Non-pigmented ciliary epithelial cell (primary cell): ENCODE results near the gene SYNRG.
A peak's percentile ranks its signal among the peaks of the same experiment; 100 is the strongest.
"Not testable (repeated sequence)": the region's sequence is repeated elsewhere in the genome, so short reads cannot be mapped to it uniquely, and the experiment has no call there.

Experiments used
- DNase-seq: peaks from one replicate; pipeline ENCODE4 v3.0.0-alpha.2; 2010; ENCODE audit warnings: low read depth

Gene SYNRG

GRCh38 chr17:37543637-37544052 is 65.6 kb downstream of the SYNRG start:
- DNase-seq = no peak

DNA sequence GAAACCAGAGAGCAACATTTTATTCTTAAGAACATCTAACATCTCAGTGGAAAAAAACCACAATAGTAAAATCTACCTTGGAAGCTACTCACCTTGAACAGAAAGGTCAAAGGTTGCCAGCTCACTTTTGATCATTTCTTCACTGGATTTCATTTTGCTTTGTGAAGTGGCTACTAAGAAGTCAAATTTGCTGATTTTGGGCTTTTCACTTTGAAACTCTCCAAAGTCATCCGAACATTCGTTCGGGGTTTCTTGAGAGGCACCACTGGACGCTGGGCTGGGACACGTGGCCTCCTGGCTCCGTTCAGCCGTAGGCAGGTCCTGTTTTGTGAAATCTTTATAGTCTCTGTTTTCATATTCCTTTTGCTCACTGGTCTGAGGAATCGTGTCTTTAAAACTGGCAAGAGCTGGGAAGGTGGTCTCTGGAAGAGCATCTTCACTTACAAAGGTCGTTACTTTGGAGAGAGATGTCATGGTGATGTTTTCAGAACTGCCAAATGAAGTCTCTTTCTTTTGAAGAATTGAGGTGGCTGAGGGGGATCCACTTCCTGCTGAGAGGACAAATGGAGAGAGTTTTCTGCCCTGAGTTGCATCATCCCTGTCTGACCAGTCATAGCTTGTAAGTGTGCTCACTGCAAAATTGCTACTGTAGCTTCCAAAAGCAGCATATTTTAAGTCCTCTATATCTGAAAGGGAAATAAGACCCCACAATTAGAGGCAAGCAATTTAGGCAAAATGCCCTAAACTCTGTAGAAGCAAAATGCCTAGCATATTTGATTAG is 67.1 kb downstream of the SYNRG start:
- DNase-seq = peak; percentile 36

DNA sequence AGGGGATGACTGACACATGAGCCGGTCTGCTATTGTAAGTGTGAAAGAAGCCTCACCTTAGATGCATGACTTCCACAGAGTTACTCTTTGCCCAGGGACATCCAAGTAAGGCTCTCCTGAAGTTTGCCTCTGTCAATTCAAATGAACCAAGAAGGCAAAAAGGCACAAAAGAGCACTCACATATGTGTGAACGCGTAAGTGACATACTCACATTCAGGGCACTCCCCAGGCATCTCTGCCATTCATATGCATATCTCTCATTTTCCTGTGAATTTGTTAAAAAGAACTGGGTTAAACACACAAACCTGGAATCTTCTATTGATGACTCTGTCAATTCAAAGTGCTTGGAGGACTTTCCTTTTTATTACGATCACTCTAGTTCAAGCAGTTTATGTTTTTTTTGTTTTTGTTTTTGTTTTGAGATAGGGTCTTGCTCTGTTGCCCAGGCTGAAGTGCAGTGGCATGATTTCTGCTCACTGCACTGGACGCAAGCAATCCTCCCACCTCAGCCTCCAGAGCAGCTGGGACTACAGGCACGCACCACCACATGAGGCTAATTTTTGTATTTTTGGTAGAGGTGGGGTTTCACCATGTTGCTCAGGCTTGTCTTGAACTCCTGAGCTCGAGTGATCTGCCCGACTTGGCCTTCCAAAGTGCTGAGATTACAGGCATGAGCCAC is 70.1 kb downstream of the SYNRG start:
- no peak for DNase-seq

DNA sequence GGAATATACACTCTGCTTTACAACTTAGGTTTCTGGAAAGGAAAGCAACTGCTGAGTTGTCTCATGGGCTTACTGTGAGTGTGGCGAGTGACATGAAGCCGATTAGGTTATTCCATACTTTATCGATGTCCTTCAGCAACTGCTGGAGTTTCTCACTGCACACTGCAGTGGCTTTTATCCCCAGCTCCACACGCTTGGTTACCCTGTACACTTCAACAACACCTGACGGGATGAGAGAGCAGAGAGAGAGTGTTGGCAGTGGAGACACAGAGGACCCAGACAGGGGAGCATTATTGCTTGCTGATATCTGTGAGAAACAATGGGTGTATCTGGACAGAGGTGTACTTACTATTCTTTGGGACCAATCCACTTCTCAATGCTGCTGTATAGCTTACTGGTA is 73.3 kb downstream of the SYNRG start:
- DNase-seq = no peak

- DNase-seq = no peak
Observed at GRCh38 chr17:37532756-37533155, 76.5 kb downstream of the SYNRG start.

DNA sequence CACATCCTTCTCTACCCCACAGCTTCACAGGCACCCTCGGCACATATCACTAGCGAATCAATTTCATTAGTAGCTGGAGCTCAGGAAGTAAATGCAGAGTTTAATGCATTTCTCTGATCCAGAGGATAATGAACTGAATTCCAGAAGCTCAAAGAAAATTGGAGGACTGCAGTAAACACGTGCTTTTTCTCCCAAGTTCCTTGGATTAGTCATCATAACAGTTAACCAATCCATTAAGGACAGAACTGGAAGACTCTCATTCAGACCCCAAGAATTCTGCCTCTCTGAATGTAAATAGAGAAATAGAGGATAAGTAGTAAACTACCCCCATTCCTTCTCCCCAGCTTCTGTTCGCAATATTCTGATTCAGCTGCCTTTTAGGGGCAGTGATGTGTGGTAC is 78.8 kb downstream of the SYNRG start:
- no peak for DNase-seq

- no peak for DNase-seq
Observed at GRCh38 chr17:37527249-37527851, 81.9 kb downstream of the SYNRG start.

DNA sequence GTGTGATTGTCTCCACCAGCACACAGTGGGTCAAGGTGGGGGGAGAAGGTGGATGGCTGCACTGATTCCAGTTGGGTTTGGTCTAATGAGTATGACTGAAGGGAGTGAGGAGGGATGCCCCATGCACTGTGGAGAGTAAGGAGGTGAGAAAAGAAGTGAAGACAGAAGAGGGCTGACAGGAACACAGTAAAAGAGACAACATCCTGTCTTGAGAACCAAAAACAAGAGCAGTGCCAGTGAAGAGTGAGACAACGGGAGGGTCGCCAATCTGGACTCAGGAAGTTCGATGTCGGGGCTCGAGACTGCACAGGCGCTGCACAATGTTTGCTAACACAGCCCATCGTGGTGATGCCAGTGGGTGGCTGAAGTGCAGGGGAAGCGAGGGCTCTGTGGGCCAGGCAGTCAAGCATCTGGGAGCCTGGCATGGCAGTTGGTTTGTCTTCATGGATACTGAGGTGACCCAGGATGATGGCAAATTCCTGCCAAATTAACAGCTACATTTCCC is 85.5 kb downstream of the SYNRG start:
- DNase-seq = no peak

DNA sequence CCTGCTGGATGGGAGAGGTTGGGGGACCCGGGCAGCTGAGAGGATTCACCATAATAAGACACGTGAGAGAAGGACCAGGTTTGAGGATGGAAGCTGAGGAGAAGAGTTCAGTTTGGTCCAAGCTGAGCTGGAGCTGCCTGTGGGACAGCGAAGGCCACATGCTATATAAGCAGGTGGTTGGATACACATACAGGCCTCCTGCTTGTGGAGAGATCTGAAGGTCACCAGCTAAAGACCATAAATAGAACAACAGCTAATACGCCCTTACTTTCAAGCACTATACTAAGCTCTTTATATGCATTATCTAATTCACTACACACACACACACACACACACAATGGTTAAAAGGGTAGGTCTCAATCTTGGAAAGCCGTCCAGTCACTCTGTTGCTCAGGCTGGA is 87.4 kb downstream of the SYNRG start:
- DNase-seq = no peak

- DNase-seq = no peak
Observed at GRCh38 chr17:37520174-37520573, 89.0 kb downstream of the SYNRG start.

- DNase-seq = no peak
Observed at GRCh38 chr17:37519251-37519985, 89.8 kb downstream of the SYNRG start.

- DNase-seq = no peak
Observed at GRCh38 chr17:37518826-37519225, 90.4 kb downstream of the SYNRG start.

DNA sequence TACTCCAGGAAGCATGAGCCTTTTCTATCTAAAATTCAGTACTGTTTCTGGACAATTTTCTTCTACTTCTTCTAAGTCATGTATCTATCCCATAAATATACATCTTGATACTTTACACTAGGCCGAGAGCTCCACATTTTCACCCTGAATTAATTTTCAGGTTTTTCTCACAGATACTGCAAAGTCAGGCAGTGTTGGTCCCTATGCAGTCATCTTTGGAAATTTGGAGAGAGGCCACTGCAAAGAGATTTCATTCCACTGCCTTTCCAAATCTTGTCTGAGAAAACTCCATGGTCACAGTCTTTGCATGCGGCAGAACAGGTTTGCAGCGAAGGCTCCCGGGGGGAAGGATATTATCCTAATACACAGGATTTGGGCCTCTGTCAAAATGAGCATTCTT is 91.3 kb downstream of the SYNRG start:
- no peak for DNase-seq

- DNase-seq = no peak
Observed at GRCh38 chr17:37516127-37516571, 93.1 kb downstream of the SYNRG start.

GRCh38 chr17:37513711-37514110 is 95.5 kb downstream of the SYNRG start:
- no peak for DNase-seq

DNA sequence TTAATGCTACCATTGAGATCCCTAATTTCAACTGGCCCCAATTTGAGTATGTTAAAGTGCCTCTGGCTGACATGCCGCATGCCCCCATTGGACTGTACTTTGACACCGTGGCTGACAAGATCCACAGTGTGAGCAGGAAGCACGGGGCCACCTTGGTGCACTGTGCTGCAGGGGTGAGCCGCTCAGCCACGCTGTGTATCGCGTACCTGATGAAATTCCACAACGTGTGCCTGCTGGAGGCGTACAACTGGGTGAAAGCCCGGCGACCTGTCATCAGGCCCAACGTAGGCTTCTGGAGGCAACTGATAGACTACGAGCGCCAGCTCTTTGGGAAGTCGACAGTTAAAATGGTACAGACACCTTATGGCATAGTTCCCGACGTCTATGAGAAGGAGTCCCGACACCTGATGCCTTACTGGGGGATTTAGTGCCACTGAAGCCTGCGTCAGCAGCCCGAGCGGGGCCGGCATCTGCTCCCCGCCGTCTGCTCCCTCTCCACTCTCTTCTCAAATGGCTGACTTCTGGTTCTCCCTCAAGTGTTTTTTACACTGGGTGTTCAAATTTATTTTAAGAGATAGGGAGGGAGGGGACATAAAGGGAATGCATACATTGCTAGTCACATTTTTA is 96.7 kb downstream of the SYNRG start:
- no peak for DNase-seq

DNA sequence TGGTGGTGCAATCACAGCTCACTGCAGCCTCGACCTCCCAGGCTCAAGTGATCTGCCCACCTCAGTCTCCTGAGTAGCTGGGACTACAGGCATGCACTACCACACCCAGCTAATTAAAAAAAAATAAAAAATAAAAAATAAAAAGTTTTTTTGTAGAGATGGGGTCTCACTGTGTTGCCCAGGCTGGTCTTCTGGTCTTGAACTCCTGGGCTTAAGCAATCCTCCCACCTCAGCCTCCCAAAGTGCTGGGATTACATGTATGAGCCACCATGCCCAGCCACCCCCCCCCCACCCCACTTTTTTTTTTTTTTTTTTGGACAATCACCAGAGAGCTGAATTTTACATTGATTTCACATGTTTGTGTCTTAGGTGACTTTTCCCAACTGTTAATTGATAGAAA is 97.6 kb downstream of the SYNRG start:
- DNase-seq = not testable (repeated sequence)

- no peak for DNase-seq
Observed at GRCh38 chr17:37510056-37510455, 99.2 kb downstream of the SYNRG start.

GRCh38 chr17:37507111-37507510 is 102.1 kb downstream of the SYNRG start:
- no peak for DNase-seq

DNA sequence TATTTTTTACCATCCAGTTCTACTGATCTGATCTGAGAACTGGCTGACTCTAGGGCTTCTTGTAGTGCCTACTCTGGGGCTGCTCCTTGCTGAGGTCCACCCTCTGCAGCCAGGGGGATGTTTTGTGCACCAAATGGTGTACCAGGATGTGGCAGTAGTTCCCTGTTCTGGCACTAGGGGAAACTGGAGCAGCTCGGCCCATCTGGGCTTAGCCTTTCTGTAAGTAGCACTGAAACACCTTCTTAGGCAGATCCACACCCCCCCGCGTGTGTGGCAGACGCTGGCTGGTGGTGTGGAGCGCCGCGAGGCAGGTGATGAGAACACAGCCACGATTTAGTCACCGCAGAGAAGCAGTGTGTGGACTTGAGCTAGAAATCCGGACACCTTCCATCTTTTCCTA is 102.5 kb downstream of the SYNRG start:
- no peak for DNase-seq

DNA sequence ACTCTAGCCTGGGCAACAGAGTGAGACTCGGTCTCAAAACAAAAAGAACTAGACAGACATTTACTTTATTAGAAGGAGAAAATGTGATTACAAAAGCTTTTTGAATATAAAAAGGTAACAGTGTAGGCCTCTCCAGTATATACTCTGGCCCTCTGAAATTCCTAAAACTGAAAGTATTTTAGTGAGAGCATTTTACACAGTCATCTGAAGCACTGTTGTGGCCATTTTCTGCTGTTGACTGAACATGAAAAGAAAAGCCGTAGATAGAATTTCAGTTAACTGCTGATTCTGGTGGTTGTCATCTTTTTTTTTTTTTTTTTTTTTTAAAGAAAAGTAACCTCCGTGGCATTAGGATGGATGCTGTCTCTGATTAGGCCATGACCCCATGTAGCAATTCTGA is 103.9 kb downstream of the SYNRG start:
- DNase-seq = no peak

GRCh38 chr17:37503148-37503547 is 106.1 kb downstream of the SYNRG start:
- no peak for DNase-seq
